NCI-H1694 treated with DMSO at 0.1 percent for 48 hours (cell line): Measurements from ENCODE around the gene CYP39A1.

Experiments
- DNase-seq: peaks from one replicate; lab custom pipeline; 2025; lab: John Stamatoyannopoulos, UW

The CYP39A1 gene

DNA sequence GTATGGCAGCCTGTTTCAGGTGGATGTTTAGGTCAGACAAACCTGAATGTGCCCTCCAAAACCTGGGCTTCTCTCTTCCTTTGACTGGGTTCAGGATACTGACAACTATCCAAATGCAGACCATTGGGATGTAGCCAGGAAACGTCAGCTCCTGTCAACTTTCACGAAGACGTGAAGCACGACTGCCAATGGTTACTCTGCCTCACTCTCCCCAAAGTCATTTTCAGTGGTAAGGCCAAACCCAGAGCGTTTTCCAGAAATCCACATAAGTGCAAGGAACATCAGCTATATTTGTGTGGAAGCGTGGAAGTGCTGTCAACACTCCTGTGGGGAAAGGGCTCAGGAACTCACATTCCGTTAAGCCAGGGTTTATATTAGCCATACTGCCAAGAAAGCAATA, 141.3 kb downstream of the CYP39A1 start:
- DNase-seq = no peak

- no peak for DNase-seq
These were observed 142.0 kb downstream of the CYP39A1 start for GRCh38 chr6:46510651-46511050.

GRCh38 chr6:46509981-46510510, 142.6 kb downstream of the CYP39A1 start:
- no peak for DNase-seq

DNA sequence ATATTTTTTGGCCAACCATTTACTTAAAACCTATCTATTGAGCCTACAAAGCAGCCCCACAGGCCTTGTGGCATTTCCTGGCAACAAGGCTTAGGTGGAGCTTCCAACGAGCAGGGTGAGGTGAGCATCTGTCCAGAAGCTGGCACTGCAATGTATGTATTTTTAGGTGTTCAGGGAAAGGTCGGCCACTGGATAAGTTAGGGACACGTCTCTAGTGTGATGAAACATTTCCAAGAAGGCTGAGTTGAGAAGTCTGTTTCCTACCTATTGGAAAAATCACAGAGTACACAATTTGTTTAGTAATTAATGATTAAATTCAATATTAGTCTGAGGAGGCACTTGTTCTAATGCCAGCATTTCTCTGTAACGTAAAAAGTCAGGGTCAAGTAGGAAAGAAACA, 143.6 kb downstream of the CYP39A1 start:
- DNase-seq = no peak

DNA sequence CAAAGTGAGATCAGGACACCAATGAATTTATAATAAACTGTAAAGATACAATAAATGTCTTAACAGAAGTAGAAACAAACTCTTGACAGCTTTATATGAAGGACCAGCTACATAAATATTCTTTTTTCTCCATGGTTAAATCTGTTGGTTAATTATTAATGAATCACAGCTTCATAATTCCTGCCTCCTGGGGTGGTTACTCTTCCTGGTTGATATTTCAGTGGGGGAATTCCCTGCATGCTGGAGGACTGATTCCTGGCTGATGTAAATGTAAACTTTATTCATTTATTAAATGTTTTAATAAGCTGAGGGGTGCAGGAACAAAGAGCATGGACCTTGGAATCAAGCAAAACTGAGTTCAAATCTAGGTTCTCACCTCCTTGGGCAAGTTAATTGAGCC, 145.2 kb downstream of the CYP39A1 start:
- no peak for DNase-seq

- no peak for DNase-seq
These were observed 146.7 kb downstream of the CYP39A1 start for GRCh38 chr6:46505693-46506512.

DNA sequence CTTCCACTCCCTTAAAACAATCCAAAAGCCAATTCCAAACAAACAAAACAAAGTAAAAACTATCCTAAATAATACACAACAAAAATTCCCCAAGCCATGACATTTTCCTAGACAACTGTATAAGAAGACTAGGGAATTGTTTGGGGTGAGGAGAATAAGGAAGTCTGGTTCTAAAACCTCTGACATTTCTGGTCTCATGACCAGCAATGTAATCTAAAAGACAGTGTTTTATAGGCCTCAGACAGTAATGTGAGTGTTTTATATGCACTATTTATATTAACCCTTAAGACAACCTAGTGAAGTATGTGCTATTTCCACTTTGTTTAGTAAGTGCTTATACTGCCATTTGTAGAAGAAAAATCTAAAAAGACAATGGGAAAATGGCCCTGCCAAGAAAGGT, 148.4 kb downstream of the CYP39A1 start:
- no peak for DNase-seq

GRCh38 chr6:46502486-46503119, 150.0 kb downstream of the CYP39A1 start:
- DNase-seq = no peak

- DNase-seq = no peak
These were observed 151.2 kb downstream of the CYP39A1 start for GRCh38 chr6:46501136-46502089.

GRCh38 chr6:46500382-46500781, 152.2 kb downstream of the CYP39A1 start:
- DNase-seq = no peak
